ENCODE data around the gene NDFIP2.
"Not testable (repeated sequence)": the region's sequence is repeated elsewhere in the genome, so short reads cannot be mapped to it uniquely, and the experiment has no call there.

NDFIP2 gene

DNA sequence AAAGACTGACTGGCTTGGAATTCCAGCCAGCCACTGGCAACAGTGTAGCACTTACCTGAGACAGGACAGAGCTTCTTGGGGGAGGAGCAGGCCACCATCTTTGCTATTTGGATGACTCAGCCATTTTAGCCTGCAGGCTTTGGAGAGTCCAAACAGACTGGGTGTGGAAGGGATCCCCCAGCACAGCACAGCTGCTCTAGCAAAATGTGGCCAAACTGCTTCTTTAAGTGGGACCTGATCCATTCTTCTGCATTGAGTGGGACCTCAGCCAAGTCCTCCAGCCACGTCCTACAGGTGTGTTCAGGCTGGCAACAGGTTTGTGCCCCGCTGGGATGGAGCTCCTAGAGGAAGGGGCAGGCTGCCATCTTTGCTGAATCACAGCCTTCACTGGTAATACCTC lies 80.0 kb downstream of the NDFIP2 start:
- Histone ChIP-seq H3K4me3 (ENCODE audit: low read depth, low read length) (no peak overlapping the region), H3K36me3 (no peaks in the 10 kb centered on the region), H3K27ac (no peak overlapping the region), H3K9me3 (ENCODE audit: severe bottlenecking) (no peaks in the 10 kb centered on the region), H3K27me3 (ENCODE audit: insufficient read depth, low read depth, severe bottlenecking) (no peaks in the 10 kb centered on the region)
- no peak for DNase-seq
- TF ChIP-seq CTCF (IDR thresholded peaks at IDR 0.05; ENCODE audit: low read depth, low read length): no peak

GRCh38 chr13:79562557-79562956 lies 81.6 kb downstream of the NDFIP2 start:
- Histone ChIP-seq H3K27me3 (ENCODE audit: insufficient read depth, low read depth, severe bottlenecking) (no peaks in the 10 kb centered on the region), H3K36me3 (no peaks in the 10 kb centered on the region), H3K4me3 (ENCODE audit: low read depth, low read length) (no peak overlapping the region), H3K9me3 (ENCODE audit: severe bottlenecking) (no peaks in the 10 kb centered on the region), H3K27ac (no peak overlapping the region)
- DNase-seq: no peak
- TF ChIP-seq CTCF (IDR thresholded peaks at IDR 0.05; ENCODE audit: low read depth, low read length): no peak

DNA sequence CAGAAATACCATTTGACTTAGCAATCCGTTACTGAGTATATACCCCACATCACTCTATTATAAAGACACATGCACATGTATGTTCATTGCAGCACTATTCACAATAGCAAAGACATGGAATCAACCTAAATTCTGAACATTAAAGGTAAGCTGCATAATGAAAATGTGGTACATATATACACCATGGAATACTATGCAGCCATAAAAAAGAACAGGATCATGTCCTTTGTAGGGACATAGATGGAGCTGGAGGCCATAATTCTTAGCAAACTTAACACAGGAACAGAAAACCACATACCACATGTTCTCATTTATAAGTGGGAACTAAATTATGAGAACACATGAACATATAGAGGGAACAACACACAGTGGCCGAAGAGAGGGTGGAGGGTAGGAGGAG lies 85.2 kb downstream of the NDFIP2 start:
- Histone ChIP-seq H3K36me3 (no peaks in the 10 kb centered on the region), H3K4me3 (ENCODE audit: low read depth, low read length) (no peak overlapping the region), H3K27ac (no peak overlapping the region), H3K9me3 (ENCODE audit: severe bottlenecking) (no peaks in the 10 kb centered on the region), H3K27me3 (ENCODE audit: insufficient read depth, low read depth, severe bottlenecking) (no peaks in the 10 kb centered on the region)
- no peak for TF ChIP-seq CTCF (IDR thresholded peaks at IDR 0.05; ENCODE audit: low read depth, low read length)
- DNase-seq: no peak

DNA sequence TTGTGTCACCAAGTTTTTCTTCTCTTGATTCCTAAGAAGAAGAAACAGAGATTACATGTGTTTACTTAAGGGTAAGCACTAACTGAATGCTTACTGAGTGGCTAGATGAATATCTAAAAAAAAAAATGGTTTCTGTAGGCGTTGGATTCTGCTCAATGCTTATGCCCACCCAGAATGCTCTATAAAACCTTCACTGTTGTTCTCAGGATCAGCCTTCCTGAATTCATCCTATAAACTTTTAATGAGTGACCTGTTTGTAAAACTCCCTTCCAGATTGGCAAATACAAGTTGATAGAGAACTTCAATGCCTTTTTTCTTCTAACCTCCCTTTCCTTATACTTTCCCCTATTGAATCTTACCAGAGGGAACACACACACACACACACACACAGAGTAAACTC lies 90.2 kb downstream of the NDFIP2 start:
- TF ChIP-seq CTCF (IDR thresholded peaks at IDR 0.05; ENCODE audit: low read depth, low read length): no peak

GRCh38 chr13:79573892-79574291 lies 92.9 kb downstream of the NDFIP2 start:
- not testable (repeated sequence) for H3K36me3 ChIP-seq; H3K27me3 ChIP-seq (ENCODE audit: insufficient read depth, low read depth, severe bottlenecking); H3K9me3 ChIP-seq (ENCODE audit: severe bottlenecking); H3K27ac ChIP-seq; H3K4me3 ChIP-seq (ENCODE audit: low read depth, low read length); DNase-seq

More for the DNA sequence above, 90.2 kb downstream of the NDFIP2 start:
- Histone ChIP-seq H3K9me3 (ENCODE audit: severe bottlenecking) (no peaks in the 10 kb centered on the region), H3K27ac (no peak overlapping the region), H3K27me3 (ENCODE audit: insufficient read depth, low read depth, severe bottlenecking) (no peaks in the 10 kb centered on the region), H3K36me3 (no peaks in the 10 kb centered on the region), H3K4me3 (ENCODE audit: low read depth, low read length) (no peak overlapping the region)
- no peak for DNase-seq

- DNase-seq: peak; percentile 73
- Histone ChIP-seq H3K27ac (no peak overlapping the region), H3K27me3 (ENCODE audit: insufficient read depth, low read depth, severe bottlenecking) (no peaks in the 10 kb centered on the region), H3K4me3 (ENCODE audit: low read depth, low read length) (no peak overlapping the region), H3K9me3 (ENCODE audit: severe bottlenecking) (no peaks in the 10 kb centered on the region), H3K36me3 (no peaks in the 10 kb centered on the region)
- TF ChIP-seq CTCF (IDR thresholded peaks at IDR 0.05; ENCODE audit: low read depth, low read length): no peak
Measured at GRCh38 chr13:79581870-79582315, 100.9 kb downstream of the NDFIP2 start.
